Loucy (cell line): ENCODE data around the gene MPC1L.

Experiments
- EZH2phosphoT487 ChIP-seq: fragments of 200-600 bp; IDR thresholded peaks from 2 replicates; pipeline ENCODE4 v1.6.1; 2018; ENCODE audit warnings: antibody characterized with exemption, mild to moderate bottlenecking, moderate library complexity, borderline replicate concordance
- TF ChIP-seq, protein P1 (sequence below): fragments of 200-600 bp; sonication (generic); conservative IDR thresholded peaks from 2 replicates; pipeline ENCODE4 v1.5.1; 2014; ENCODE audit warnings: mild to moderate bottlenecking, antibody characterized with exemption, low read length

DNA sequence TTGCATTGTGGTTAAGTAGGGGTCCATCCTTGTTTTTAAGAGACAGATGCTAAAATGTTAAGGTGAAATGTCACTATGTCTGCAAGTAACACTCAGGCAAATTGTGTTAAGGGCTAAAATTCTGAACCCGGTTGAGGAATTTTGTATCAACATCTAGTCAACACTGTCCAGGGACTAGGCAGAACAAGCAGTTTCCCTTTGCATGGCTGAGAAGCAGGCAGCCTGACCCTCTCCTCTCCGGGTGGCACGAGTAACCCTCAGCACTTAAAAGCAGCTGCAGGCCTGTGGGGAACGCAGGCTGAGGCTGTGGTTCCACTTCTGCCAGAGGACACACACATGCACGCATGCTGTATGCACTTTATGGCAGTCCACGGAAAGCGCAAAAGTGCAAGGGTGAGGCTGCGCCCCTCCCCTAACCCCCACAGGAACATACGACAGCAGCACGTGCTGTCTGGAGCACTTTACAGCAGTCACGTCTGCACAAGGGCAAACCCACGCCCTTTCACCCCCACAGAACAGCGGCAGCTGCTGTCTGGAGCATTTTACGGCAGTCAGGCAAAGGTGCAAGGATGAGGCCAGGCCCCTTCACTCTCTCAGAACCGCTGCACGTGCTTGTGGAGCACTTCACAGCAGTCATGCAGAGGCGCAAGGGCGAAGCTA, 619 bp upstream of the MPC1L start:
- TF ChIP-seq, protein P1, sequence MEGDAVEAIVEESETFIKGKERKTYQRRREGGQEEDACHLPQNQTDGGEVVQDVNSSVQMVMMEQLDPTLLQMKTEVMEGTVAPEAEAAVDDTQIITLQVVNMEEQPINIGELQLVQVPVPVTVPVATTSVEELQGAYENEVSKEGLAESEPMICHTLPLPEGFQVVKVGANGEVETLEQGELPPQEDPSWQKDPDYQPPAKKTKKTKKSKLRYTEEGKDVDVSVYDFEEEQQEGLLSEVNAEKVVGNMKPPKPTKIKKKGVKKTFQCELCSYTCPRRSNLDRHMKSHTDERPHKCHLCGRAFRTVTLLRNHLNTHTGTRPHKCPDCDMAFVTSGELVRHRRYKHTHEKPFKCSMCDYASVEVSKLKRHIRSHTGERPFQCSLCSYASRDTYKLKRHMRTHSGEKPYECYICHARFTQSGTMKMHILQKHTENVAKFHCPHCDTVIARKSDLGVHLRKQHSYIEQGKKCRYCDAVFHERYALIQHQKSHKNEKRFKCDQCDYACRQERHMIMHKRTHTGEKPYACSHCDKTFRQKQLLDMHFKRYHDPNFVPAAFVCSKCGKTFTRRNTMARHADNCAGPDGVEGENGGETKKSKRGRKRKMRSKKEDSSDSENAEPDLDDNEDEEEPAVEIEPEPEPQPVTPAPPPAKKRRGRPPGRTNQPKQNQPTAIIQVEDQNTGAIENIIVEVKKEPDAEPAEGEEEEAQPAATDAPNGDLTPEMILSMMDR = no peak
- TF ChIP-seq EZH2phosphoT487 = no peak
